Anterior cingulate cortex (tissue), 58 donors: Measurements from ENCODE around the gene OR4F15.
"Not testable (repeated sequence)": the region's sequence is repeated elsewhere in the genome, so short reads cannot be mapped to it uniquely, and the experiment has no call there.

Experiments
- DNase-seq, 58 donors: peaks; one replicate each; lab custom pipeline; 2025; lab: John Stamatoyannopoulos, UW

Gene OR4F15

DNA sequence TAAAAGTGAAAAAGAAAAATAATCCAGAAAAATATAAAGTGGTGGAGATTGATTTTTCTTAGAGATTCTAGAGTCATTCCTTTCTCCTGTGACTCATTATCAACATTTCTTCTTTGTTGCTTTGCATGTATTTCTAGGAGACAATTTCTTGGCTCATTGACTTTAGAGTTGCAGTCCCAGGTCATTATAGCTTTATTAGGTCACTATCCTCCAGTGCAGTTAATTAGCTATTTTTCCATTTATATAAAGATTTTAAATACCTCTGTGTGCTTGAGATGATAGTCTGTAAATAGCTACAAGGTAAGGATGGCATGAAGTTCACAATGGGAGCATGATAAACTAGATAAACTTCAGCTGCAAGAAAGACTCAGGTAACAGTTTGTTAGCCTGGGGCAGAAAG, at the start of gene OR4F15:
OR4F15 (plus strand) TSS at position 301 of the 400 bp plus-strand sequence. CDS start 5,985 bp downstream, outside the sequence.
- DNase-seq, result no peak

- not testable (repeated sequence) for DNase-seq
These were observed 47.2 kb upstream of the OR4F15 start for GRCh38 chr15:101764669-101765339.

DNA sequence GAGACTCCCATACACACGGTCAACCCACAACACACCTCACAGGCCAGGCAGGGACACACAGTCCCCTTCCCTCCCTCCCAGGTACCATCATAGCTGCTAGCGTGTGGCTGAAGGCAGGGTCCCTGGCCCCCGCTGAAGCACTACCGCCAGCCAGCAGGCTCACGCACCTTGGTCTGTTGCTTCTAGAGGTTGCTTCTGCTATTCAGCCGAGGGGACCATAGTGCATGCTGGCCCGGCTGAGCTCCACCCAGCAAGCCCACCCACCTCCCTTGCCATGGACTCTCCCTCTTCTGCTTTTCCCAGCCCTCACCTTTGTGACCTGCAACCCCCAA, 46.7 kb upstream of the OR4F15 start:
- not testable (repeated sequence) for DNase-seq

- no peak for DNase-seq
These were observed 46.1 kb upstream of the OR4F15 start for GRCh38 chr15:101765772-101766456.

DNA sequence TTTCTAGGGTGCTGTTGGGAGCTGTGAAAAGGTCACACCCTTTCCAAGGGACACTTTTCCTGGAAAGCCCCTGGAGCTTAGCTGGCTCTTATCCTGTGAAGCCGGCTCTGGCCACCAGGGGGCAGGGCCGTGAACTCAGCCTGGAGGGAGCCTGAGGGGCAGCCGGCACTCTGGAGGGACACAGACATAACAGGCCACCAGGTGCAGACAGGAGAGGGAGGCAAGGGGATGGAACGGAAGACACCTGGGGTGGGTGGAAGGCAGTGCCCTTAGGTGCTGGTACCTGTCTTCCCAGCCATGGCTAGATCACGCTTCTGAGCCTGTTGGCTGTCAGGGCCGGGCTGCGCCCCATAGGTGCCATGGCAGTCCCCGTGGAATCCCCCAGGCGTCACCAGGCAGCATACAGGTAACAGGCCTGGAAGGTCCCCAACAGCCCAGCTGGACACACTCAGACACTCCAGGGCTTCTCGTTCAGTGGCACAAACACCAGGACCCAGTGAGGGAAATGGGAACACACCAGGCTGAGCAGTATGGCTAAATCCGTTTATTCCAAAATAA, 44.8 kb upstream of the OR4F15 start:
- not testable (repeated sequence) for DNase-seq

DNA sequence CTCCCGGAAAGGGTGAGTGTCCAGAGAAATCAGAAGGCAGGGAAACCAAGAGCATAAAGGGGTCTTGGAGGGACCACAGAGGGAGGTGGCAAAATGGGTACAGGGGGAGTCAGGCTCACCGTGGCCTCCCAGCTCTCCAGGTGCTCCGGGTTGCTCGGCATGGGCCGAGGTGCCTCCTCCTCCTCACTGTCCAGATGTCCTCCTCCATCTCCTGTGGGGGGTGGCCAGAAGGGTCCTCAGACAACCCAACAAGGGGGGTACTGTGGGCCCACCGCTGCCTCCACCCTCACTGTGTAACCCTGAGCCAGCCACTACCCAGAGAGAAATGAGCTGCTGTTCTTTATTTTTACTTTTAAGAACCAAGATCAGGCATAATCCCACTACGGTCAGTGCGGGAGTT, 39.1 kb upstream of the OR4F15 start:
- DNase-seq, result no peak

DNA sequence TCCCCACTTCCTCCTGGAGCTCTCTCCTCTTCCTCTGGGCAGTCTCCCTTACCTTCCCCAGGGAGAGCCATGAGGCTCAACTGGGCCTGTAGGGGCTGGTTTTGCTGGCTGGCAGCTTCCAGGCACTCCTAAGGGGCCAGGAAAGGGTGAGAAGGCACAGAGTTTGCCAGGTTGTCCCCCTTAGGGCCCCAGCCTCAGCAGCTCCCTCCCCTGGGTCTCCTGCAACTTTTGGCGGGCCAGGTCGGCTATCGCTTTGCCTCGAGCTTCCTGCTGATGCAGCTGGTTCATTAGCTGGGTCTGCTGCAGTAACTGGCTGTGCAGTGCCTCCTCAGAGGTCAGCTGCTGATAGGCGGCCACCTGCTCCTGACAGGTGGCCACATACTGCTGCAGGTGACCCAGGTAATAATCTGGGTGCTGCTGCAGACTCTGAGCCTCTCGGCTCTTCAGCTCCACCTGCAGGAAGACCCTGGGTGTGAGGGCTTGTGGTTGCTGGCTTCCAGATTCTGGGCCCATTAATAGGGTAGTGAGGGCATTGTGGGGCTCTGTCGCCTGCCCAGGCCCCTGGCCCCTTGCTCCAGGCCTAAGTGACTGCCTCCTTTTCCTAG, 38.4 kb upstream of the OR4F15 start:
- no peak for DNase-seq

DNA sequence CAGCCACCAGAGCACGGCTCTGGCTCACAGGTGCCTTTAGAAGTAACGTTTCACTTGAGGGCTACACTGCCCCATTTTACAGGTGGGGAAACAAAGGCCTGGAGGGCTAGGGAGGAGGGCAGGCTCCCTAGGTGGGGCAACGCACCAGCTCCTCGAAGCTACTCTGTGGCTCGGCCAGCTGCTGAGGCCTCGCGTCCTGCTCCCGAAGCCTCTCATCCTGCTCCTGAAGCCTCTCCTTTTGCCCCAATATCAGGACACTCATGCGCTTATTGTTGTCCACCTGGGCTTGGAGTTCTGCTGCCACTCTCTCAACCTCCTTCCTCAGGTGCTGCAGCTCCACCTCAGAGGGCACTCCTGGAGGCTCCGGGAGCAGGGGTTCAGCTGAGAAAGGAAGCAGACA, 36.9 kb upstream of the OR4F15 start:
- DNase-seq, result no peak

GRCh38 chr15:101778576-101778975, 33.4 kb upstream of the OR4F15 start:
- DNase-seq, result not testable (repeated sequence)

DNA sequence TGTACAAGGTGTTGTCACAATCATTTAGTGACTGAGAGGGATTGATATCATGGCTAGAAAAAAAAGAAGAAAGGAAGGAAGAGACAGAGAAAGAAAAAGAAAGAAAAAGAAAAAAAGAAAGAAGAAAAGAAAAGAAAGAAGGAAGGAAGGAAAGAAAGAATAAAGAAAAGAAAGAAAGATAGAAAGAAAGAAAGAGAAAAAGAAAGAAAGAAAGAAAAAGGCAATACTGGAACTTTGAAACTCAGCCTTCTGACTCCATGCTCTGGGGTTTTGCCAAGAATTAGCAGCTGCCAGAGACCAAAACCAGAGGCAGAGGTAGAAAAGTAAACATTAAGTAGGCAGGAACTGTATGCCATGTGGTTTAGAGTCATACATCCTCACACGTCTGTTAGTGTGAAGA, 31.8 kb upstream of the OR4F15 start:
- not testable (repeated sequence) for DNase-seq

- no peak for DNase-seq
These were observed 30.1 kb upstream of the OR4F15 start for GRCh38 chr15:101781928-101782327.

- DNase-seq, result no peak
These were observed 27.4 kb upstream of the OR4F15 start for GRCh38 chr15:101784644-101785043.

DNA sequence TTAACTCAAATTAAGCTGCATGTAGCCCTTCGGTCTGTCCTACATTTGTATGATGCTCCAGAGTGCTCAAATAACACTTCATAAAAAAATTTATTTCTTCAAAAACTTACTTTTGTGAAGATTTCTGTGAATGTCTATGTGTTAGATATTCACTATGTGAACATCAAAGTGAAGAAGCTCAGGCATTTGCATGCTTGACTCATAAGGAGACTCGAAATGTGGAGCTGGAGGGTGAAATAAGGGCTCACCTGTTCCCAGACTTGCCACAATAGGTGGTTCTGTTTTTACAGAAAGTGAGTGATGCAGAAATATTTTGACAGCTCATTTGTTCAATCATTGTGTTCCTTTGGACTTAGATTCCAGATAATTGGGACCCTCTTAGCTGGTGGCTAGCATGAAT, 25.6 kb upstream of the OR4F15 start:
- DNase-seq, result not testable (repeated sequence)

DNA sequence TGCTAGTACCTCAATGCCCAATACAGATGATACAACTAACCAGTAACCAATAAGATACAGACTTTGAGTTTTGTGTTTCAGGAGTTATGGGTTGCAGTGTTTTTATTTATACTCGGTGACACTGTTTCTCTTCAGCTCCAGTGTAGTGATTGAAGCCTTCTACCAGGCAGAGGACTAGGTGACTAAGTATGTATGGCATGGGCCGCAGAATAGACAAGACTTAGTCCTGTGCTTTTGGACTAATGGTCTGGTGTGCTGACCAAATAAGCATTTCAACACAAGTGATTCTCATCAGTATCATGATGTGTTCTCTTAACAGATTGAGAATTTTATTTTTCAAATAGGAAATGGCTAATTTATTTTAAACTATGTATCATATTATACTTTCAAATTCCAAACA, 24.0 kb upstream of the OR4F15 start:
- DNase-seq, result not testable (repeated sequence)

- not testable (repeated sequence) for DNase-seq
These were observed 23.3 kb upstream of the OR4F15 start for GRCh38 chr15:101788503-101789269.

DNA sequence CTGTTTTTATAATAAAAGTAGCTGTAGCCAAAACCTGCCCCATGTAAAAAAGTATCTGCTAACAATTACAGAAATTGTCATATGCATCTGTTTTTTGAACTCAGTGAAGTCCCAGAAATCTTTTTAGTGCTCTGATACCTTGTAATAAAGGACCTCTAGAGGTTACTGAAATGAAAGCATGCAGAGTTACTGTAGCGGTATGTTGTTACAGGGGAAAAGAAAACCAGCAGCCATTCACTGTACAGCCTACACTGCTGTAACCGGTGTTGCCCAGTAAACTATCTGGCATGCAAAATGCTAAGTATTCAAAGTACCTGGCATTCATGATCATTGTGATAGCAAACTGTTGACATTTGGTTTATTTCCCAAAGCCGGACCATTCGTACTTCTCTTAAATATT, 21.3 kb upstream of the OR4F15 start:
- DNase-seq, result not testable (repeated sequence)

DNA sequence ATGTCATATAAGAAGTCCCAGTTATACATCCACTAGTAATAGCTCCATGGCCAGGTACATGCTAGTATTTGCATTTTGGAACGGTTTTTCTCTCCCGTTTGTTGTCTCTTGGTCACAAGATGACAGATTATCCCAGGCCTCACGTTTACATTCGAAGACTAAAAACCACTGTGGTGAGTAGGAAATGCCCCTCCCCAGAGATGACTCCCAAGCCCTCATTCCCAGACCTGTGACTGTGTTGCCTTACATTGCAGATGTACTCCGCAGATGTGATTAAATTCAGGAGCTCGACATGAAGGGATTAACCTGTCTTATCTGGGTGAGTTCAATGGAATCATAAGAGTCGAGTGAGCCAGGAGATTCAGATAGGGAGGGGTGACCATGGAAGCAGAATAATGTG, 18.0 kb upstream of the OR4F15 start:
- DNase-seq, result not testable (repeated sequence)

DNA sequence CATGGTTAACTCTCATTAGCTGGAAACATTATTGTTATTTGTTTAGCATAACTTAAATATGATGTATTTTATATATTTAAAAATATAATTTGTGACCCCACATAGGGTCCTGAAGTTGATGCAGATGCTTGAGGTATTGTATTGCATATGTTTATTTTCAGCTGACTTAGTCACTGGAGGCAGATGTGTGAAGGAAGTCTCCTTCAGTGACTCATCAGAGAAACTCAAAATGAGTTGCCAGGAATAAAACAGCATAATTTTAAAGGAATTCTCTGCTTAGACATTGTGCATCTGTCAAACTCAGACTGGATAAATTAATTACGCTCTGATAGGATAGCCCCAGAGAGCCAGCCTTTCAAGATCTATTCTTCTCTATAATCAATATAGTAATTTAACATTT, 16.5 kb upstream of the OR4F15 start:
- no peak for DNase-seq

DNA sequence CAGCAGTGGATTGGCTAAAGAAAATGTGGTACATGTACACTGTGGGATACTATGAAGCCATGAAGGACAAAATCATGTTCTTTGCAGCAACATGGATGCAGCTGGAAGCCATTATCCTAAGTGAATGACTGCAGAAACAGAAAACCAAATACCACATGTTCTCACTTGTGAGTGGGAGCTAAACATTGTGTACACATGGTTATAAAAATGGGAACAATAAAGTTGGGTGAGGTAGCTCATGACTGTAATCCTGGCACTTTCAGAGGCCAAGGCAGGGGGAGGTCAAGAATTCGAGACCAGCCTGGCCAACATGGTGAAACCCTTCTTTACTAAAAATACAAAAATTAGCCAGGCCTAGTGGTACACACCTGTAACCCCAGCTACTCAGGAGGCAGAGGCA, 12.3 kb upstream of the OR4F15 start:
- DNase-seq, result no peak

- DNase-seq, result no peak
These were observed 11.0 kb upstream of the OR4F15 start for GRCh38 chr15:101801048-101801447.

GRCh38 chr15:101803209-101803608, 8.8 kb upstream of the OR4F15 start, which contains the start of gene OR4F6:
OR4F6 (plus strand) TSS chr15:101803509; CDS start chr15:101805720, 2,211 bp downstream.
- no peak for DNase-seq
